H1 (cell line): ENCODE data around the gene HLA-A. TPM values are rescaled to one million over a fixed set of nuclear protein-coding genes. Genes with fewer than 3 reads are reported as not detected.

Source experiments
- CTCF ChIA-PET: fragments of 300-600 bp; sonication (Branson Sonifier 250); formaldehyde crosslinking; loops from one replicate; lab custom pipeline; 2021; ENCODE audit not compliant: partially characterized antibody; lab: Charles Lee
- POLR2A ChIA-PET: fragments of 300-600 bp; sonication (Branson Sonifier 250); formaldehyde crosslinking; loops from one replicate; lab custom pipeline; 2021; ENCODE audit warnings: inconsistent platforms; ENCODE audit not compliant: partially characterized antibody; lab: Charles Lee
- DNase-seq, 2 experiments: peaks; one replicate each; pipeline versions ENCODE4 v3.0.0 to v3.0.0-alpha.2; 2010 to 2022; ENCODE audit warnings: low spot score in 2 of 2, low read depth in 1 of 2, mixed read lengths in 1 of 2
- FAIRE-seq: peaks from 2 replicates; lab custom pipeline; 2011; peaks lifted over from hg19 to GRCh38; lab: Jason Lieb, UNC
- H2AFZ ChIP-seq: 2 replicates; pipeline ENCODE4 v1.8.1; 2012; ENCODE audit warnings: low read length, inconsistent platforms
- H2AK5ac ChIP-seq: 2 replicates; pipeline ENCODE4 v1.6.1; 2013; ENCODE audit warnings: low read depth, low read length
- H2BK120ac ChIP-seq: replicated peaks from 2 replicates; pipeline ENCODE3; 2013; ENCODE audit warnings: low read depth, low read length, inconsistent platforms
- H2BK12ac ChIP-seq: 2 replicates; pipeline ENCODE4 v1.6.1; 2013; ENCODE audit warnings: low read depth, low read length
- H2BK15ac ChIP-seq: 2 replicates; pipeline ENCODE4 v1.6.1; 2013; ENCODE audit warnings: low read length
- H2BK20ac ChIP-seq: 2 replicates; pipeline ENCODE4 v1.6.1; 2013; ENCODE audit warnings: low read length
- H2BK5ac ChIP-seq: 2 replicates; pipeline ENCODE4 v1.6.1; 2013; ENCODE audit warnings: low read depth, low read length
- H3K14ac ChIP-seq: 2 replicates; pipeline ENCODE4 v1.6.1; 2013; ENCODE audit warnings: inconsistent platforms; ENCODE audit not compliant: insufficient read length
- H3K18ac ChIP-seq: 2 replicates; pipeline ENCODE4 v1.6.1; 2013; ENCODE audit warnings: low read length; ENCODE audit errors: extremely low read depth
- H3K23ac ChIP-seq: 2 replicates; pipeline ENCODE4 v1.6.1; 2013; ENCODE audit warnings: inconsistent platforms; ENCODE audit not compliant: insufficient read length
- H3K23me2 ChIP-seq: 2 replicates; pipeline ENCODE4 v1.6.1; 2013; ENCODE audit warnings: low read depth, low read length
- H3K27ac ChIP-seq: 2 replicates; pipeline ENCODE4 v1.6.1; 2011; ENCODE audit warnings: low read depth, low read length, inconsistent platforms
- H3K27me3 ChIP-seq, 4 experiments: replicated peaks in 1 of 4; 1 replicate in 1 of 4; 2 replicates in 3 of 4; pipeline versions ENCODE4 v1.6.1 to v1.8.1; 2011 to 2013; ENCODE audit warnings: low read length in 3 of 4, mild to moderate bottlenecking in 3 of 4, inconsistent platforms in 2 of 4, mixed read lengths in 2 of 4, moderate library complexity in 1 of 4; ENCODE audit not compliant: control insufficient read depth in 3 of 4, insufficient read depth in 3 of 4; ENCODE audit errors: extremely low read depth in 1 of 4
- H3K36me3 ChIP-seq, 4 experiments: 2 replicates each; pipeline versions ENCODE4 v1.6.1 to v1.8.1; 2011 to 2013; ENCODE audit warnings: mild to moderate bottlenecking in 4 of 4, low read length in 3 of 4, moderate library complexity in 2 of 4, control low read depth in 1 of 4, inconsistent platforms in 1 of 4; ENCODE audit not compliant: insufficient read depth in 4 of 4, control insufficient read depth in 2 of 4
- H3K4ac ChIP-seq: replicated peaks from 2 replicates; pipeline ENCODE3; 2013; ENCODE audit warnings: low read length, low read depth, mixed read lengths, inconsistent platforms; ENCODE audit not compliant: insufficient read length
- H3K4me1 ChIP-seq, 4 experiments: replicated peaks in 1 of 4; 1 replicate in 1 of 4; 2 replicates in 3 of 4; pipeline versions ENCODE4 v1.6.1 to v1.8.1; 2011 to 2013; ENCODE audit warnings: low read length in 3 of 4, inconsistent platforms in 2 of 4, mixed read lengths in 1 of 4; ENCODE audit not compliant: insufficient read depth in 4 of 4, control insufficient read depth in 3 of 4
- H3K4me2 ChIP-seq, 2 experiments: 2 replicates each; pipeline versions ENCODE4 v1.6.1 to v1.8.1; 2011 to 2013; ENCODE audit warnings: low read depth in 2 of 2, low read length in 2 of 2, control low read depth in 1 of 2, inconsistent platforms in 1 of 2, mild to moderate bottlenecking in 1 of 2; ENCODE audit not compliant: insufficient read depth in 1 of 2
- H3K4me3 ChIP-seq, 4 experiments: fragments of 200-600, 300-600 bp in 1 of 4; sonication (generic), shearing (Covaris generic), sonication (Bioruptor Twin) in 1 of 4; 2 replicates each; pipeline versions ENCODE4 v1.5.1 to v1.8.1; 2011 to 2016; ENCODE audit warnings: low read length in 4 of 4, low read depth in 3 of 4, control low read depth in 2 of 4, inconsistent platforms in 2 of 4, mild to moderate bottlenecking in 2 of 4, mixed read lengths in 1 of 4, moderate library complexity in 1 of 4; ENCODE audit not compliant: insufficient read depth in 2 of 4; ENCODE audit errors: extremely low read depth in 1 of 4
- H3K56ac ChIP-seq: replicated peaks from 2 replicates; pipeline ENCODE3; 2013; ENCODE audit warnings: low read depth, mild to moderate bottlenecking, mixed read lengths, low read length, inconsistent platforms; ENCODE audit not compliant: insufficient read length
- H3K79me1 ChIP-seq: 2 replicates; pipeline ENCODE4 v1.6.1; 2013; ENCODE audit warnings: low read depth, low read length, control low read depth
- H3K79me2 ChIP-seq, 2 experiments: 2 replicates each; pipeline versions ENCODE4 v1.6.1 to v1.8.1; 2012 to 2013; ENCODE audit warnings: low read length in 2 of 2, mild to moderate bottlenecking in 2 of 2, inconsistent platforms in 1 of 2; ENCODE audit not compliant: insufficient read depth in 2 of 2, control insufficient read depth in 1 of 2
- H3K9ac ChIP-seq, 4 experiments: replicated peaks in 1 of 4; 1 replicate in 1 of 4; 2 replicates in 3 of 4; pipeline versions ENCODE4 v1.6.1 to v1.8.1; 2011 to 2013; ENCODE audit warnings: low read depth in 3 of 4, low read length in 3 of 4, control low read depth in 2 of 4, mild to moderate bottlenecking in 2 of 4, moderate library complexity in 2 of 4, inconsistent platforms in 1 of 4; ENCODE audit errors: extremely low read depth in 1 of 4
- H3K9me3 ChIP-seq, 2 experiments: 2 replicates each; pipeline versions ENCODE4 v1.6.1 to v1.8.1; 2012 to 2013; ENCODE audit warnings: mild to moderate bottlenecking in 2 of 2, moderate library complexity in 2 of 2, control low read depth in 1 of 2, inconsistent platforms in 1 of 2, low read depth in 1 of 2, low read length in 1 of 2, mixed read lengths in 1 of 2; ENCODE audit not compliant: insufficient read depth in 2 of 2
- H4K20me1 ChIP-seq, 2 experiments: replicated peaks in 1 of 2; 2 replicates each; pipeline versions ENCODE3 to v1.8.1; 2011 to 2013; ENCODE audit warnings: inconsistent platforms in 2 of 2, low read length in 2 of 2, mild to moderate bottlenecking in 1 of 2; ENCODE audit not compliant: insufficient read depth in 2 of 2, control insufficient read depth in 1 of 2
- H4K5ac ChIP-seq: 2 replicates; pipeline ENCODE4 v1.6.1; 2013; ENCODE audit warnings: low read length, low read depth, mixed read lengths, inconsistent platforms; ENCODE audit not compliant: insufficient read length
- H4K8ac ChIP-seq: 2 replicates; pipeline ENCODE4 v1.8.0; 2013; ENCODE audit warnings: mild to moderate bottlenecking, moderate library complexity, low read length, inconsistent platforms; ENCODE audit not compliant: insufficient read depth; ENCODE audit errors: extremely low read depth
- H4K91ac ChIP-seq: replicated peaks from 2 replicates; pipeline ENCODE3; 2013; ENCODE audit warnings: low read length, mixed read lengths, inconsistent platforms; ENCODE audit not compliant: insufficient read length
- ASH2L ChIP-seq: fragments of 200-600, 300-600 bp; sonication (generic); IDR thresholded peaks from one replicate; pipeline ENCODE4 v1.7.1; 2017; ENCODE audit warnings: low read length
- ATF2 ChIP-seq: IDR thresholded peaks from 2 replicates; pipeline ENCODE4 v1.6.1; 2012; ENCODE audit warnings: low read length, inconsistent platforms
- ATF3 ChIP-seq: IDR thresholded peaks from 2 replicates; pipeline ENCODE4 v1.6.1; 2011; ENCODE audit warnings: low read depth, mild to moderate bottlenecking, low read length; ENCODE audit not compliant: insufficient read depth
- BCL11A ChIP-seq, 2 experiments: IDR thresholded peaks; one replicate each; pipeline ENCODE4 v1.6.1; 2011; ENCODE audit warnings: low read depth in 2 of 2, low read length in 2 of 2, mild to moderate bottlenecking in 2 of 2
- EP300 ChIP-seq, 2 experiments: IDR thresholded peaks; 1 replicate in 1 of 2; 2 replicates in 1 of 2; pipeline ENCODE4 v1.6.1; 2011 to 2012; ENCODE audit warnings: low read depth in 2 of 2, low read length in 2 of 2, mild to moderate bottlenecking in 2 of 2, borderline replicate concordance in 1 of 2, inconsistent platforms in 1 of 2, moderate library complexity in 1 of 2
- HDAC6 ChIP-seq: IDR thresholded peaks from one replicate; pipeline ENCODE4 v1.7.1; 2012; ENCODE audit warnings: low read depth, mild to moderate bottlenecking, inconsistent platforms, low read length, moderate library complexity
- KDM5A ChIP-seq: fragments of 200-600 bp; IDR thresholded peaks from 2 replicates; pipeline ENCODE4 v1.7.1; 2012; ENCODE audit warnings: mild to moderate bottlenecking, low read length, inconsistent platforms, mixed read lengths
- RBBP5 ChIP-seq: IDR thresholded peaks from 2 replicates; pipeline ENCODE4 v1.7.1; 2012; ENCODE audit warnings: low read depth, mild to moderate bottlenecking, inconsistent platforms, low read length, moderate library complexity, borderline replicate concordance
- SUZ12 ChIP-seq: fragments of 200-600 bp; sonication (generic); IDR thresholded peaks from 2 replicates; pipeline ENCODE4 v1.6.1; 2012; ENCODE audit warnings: mild to moderate bottlenecking, inconsistent platforms, low read length, moderate library complexity, mixed read lengths
- TAF1 ChIP-seq: IDR thresholded peaks from 2 replicates; pipeline ENCODE4 v1.6.1; 2011; ENCODE audit warnings: mild to moderate bottlenecking, low read depth, low read length
- TEAD4 ChIP-seq: IDR thresholded peaks from 2 replicates; pipeline ENCODE4 v1.6.1; 2012; ENCODE audit warnings: low read depth, low read length, inconsistent platforms, mixed read lengths
- WGBS, 2 experiments: shearing (Covaris generic) in 1 of 2; methylation state at CpG; one replicate each; pipeline versions ENCODE4 v1.1.6 to v1.1.7; 2013 to 2015; ENCODE audit warnings: low lambda C conversion rate in 2 of 2, mixed read lengths in 2 of 2, inconsistent platforms in 1 of 2, low coverage in 1 of 2, missing lambda C conversion rate in 1 of 2; ENCODE audit not compliant: insufficient replicate concordance in 2 of 2, insufficient coverage in 1 of 2, insufficient read length in 1 of 2; ENCODE audit errors: extremely low coverage in 1 of 2, missing lambda C conversion rate in 1 of 2; 5-methylcytosine and 5-hydroxymethylcytosine counted together
- polyA plus RNA-seq, 7 experiments: library from polyadenylated mRNA; depleted of rRNA in 3 of 7; stranded (reverse) in 5 of 7; unstranded in 2 of 7; fragments of >200 nt in 5 of 7; fragments of 200-250 nt in 2 of 7; gene quantifications; 1 replicate in 5 of 7; 2 replicates in 1 of 7; 4 replicates in 1 of 7; pipeline versions ENCODE4 v1.2.1 to v1.2.3, GENCODE V29; 2011 to 2013; ENCODE audit warnings: missing spikeins in 2 of 7, mixed read lengths in 2 of 7
- total RNA-seq: library from RNA; stranded (reverse); fragmentation: NEBNext Ultra II Directional; extraction: Animal tissue kit (Norgen Biotek cat#: 25700); gene quantifications from 2 replicates; pipeline ENCODE4 v1.2.1, GENCODE V29; 2021

Gene HLA-A
- total and polyA plus RNA-seq, 2 of the 8 experiments (the other 6 are each of a cell fraction or from before 2014, with no cell fraction given), result 221 to 474 TPM

- no peak overlapping the region for H3K14ac ChIP-seq
- H3K4ac ChIP-seq, result no peak overlapping the region
- no peak overlapping the region for H2BK120ac ChIP-seq
- H3K4me2 ChIP-seq, result no peak overlapping the region
- FAIRE-seq (no peak), DNase-seq (no peak)
- POLR2A ChIA-PET, result no interaction called here
- H2BK12ac ChIP-seq, result no peak overlapping the region
- WGBS, 2 experiments, result 51% methylated on average over 5 of the region's 6 CpGs; no CpG with 5 or more reads in 1 of the 2 experiments
- no peak overlapping the region for H3K27ac ChIP-seq
- H2AK5ac ChIP-seq, result no peak overlapping the region
- CTCF ChIA-PET, result interaction anchor here (0.6 to 1.3 kb wide), 3 partner anchors 43 to 105 kb away, joined by 3 read pairs; no protein-coding TSS in a partner anchor
- no peak overlapping the region for H2AFZ ChIP-seq
- H4K20me1 ChIP-seq, result no peaks in the 10 kb centered on the region
- H2BK20ac ChIP-seq, result no peak overlapping the region
- no peak overlapping the region for H2BK15ac ChIP-seq
- H4K91ac ChIP-seq, result no peak overlapping the region
- H3K36me3 ChIP-seq, result no peaks in the 10 kb centered on the region
- no peaks in the 10 kb centered on the region; a peak in 1 of 7 replicates for H3K27me3 ChIP-seq
- no peak overlapping the region for H3K4me3 ChIP-seq
- H3K56ac ChIP-seq, result no peak overlapping the region
- no peaks in the 10 kb centered on the region for H3K23me2 ChIP-seq
- no peak overlapping the region; the same call in 1 of the 2 replicates for H3K18ac ChIP-seq
- H3K9ac ChIP-seq, result no peak overlapping the region
- H3K4me1 ChIP-seq, result no peaks in the 10 kb centered on the region
- H2BK5ac ChIP-seq, result no peak overlapping the region
- H3K79me2 ChIP-seq, result no peaks in the 10 kb centered on the region
- no peak overlapping the region for H4K5ac ChIP-seq
- no peak overlapping the region for H3K23ac ChIP-seq
- no peak overlapping the region for H4K8ac ChIP-seq
- no peaks in the 10 kb centered on the region for H3K79me1 ChIP-seq
- H3K9me3 ChIP-seq, result no peaks in the 10 kb centered on the region
- TF ChIP-seq RBBP5 (no peak), ATF3 (no peak), TAF1 (no peak), HDAC6 (no peak), ATF2 (no peak), KDM5A (no peak), EP300 (IDR thresholded peaks at IDR 0.05; ENCODE audit: borderline replicate concordance in 1 of 2, low read depth in 2 of 2, low read length in 2 of 2) (no peak), TEAD4 (no peak), SUZ12 (no peak), ASH2L (no peak), BCL11A (IDR thresholded peaks at IDR 0.05; ENCODE audit: low read depth in 2 of 2, low read length in 2 of 2) (no peak)
Observed at GRCh38 chr6:29907637-29908340, 34.5 kb upstream of the HLA-A start.
